ENCODE results near the gene TXNL4A. TPM values are rescaled to one million over a fixed set of nuclear protein-coding genes. Genes with fewer than 3 reads are reported as not detected.

TXNL4A gene
- total RNA-seq, 1 donor from 2014 or later = 40.1 TPM

DNA sequence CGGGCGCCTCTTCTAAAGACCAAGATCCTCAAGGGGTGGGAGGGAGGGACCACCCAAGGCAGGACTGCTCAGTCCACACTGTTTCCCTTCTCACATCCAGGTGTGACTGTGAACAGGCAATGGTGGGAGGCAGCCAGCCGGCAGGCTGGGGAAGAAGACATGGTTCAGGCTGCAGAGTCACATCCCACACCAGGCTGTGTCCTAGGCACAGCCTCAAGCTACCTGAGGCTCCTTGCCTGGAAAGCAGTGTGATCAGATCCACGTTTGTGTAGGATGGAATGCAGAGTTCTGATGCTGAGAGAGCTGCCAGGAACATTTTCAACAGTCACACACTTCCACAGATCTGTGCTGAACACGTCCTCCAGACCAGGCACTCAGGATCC is 53.3 kb downstream of the TXNL4A start:
- no peak for DNase-seq (ENCODE audit: low read depth)

DNA sequence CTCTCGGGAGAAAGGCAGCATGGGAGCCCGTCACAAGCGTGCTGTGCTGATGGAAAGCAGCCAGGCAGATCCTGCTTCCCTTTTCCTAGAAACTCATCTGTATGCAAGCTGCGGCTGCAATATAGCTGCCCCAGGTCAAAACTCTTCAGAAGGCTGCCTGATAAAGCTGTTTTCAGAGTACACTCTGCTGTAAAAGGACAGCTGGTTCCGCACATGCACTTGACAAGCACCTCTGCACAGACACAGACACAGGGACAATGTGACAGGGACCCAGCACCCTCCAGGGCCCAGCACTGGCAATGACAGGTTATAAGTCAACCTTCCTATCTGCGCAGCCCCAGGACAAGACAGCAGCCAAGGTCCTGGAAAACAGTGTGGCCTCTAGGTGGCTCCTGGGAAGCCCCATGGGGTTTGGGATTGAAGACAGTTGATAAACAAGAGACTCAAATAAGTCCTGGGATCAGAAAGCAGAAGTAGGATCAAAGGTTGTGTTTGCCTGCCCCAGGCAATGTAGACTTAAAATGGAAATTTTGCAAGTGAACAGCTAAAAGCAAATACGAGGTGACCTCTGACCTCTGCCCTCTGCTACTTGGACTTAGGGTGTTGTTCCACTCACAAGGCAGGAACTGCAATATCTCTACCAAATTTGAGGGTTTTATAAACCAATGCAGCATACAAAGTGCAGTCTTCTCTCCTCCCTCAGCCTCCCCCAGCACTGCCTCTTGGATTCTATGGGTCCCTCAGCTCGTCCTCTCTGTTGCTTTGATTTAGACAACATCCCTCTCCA is 53.9 kb downstream of the TXNL4A start:
- no peak for DNase-seq (ENCODE audit: low read depth)

DNA sequence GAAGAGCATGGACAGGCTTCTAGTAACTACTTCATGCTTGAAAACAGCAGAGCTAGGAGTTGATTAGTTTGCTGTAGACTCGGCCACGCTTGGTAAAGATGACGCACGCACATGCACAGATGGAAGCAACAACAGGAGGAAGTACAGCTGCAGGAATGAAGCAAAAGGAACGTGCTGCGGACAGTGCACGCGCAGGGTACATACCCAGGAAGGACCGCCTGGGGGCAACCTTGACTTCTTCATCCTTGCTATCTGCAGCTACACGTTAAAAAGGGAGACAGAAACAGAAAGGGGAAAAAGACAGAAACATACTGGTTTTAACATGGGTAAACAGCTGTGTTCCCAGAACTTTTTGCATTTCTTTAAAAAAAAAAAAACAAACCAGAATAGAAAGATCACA is 54.6 kb downstream of the TXNL4A start:
- DNase-seq (ENCODE audit: low read depth) = no peak

DNA sequence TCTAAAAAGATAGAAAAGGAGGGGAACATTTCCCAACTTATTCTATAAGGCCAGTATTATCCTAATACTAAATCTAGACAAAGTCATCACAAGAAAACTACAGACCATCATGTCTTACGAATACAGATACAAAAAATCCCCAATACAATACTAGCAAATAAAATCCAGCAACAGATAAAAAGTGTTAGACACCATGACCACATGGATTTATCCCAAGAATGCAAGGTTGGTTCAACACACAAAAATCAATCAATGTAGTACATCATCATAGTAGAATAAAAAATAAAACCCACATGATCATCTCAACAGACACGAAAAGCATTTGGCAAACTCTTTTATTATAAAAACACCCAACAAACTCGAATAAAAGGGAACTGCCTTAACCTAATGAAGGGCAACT is 55.5 kb downstream of the TXNL4A start:
- no peak for DNase-seq (ENCODE audit: low read depth)

DNA sequence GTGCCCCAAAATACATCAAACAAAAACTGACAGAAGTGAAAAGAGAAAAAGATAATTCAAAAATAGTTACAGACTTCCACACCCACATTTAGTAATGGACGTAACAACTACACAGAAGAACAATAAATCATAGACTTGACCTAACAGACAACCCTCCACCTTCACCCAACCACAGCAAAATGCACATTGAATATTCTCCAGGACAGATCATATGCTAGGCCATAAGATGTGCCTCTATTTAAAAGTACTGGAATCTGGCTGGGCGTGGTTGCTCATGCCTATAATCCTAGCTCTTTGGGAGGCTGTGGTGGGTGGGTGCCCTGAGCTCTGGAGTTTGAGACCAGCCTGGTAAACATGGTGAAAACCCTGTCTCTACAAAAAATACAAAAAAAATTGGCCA is 56.9 kb downstream of the TXNL4A start:
- DNase-seq (ENCODE audit: low read depth) = no peak

DNA sequence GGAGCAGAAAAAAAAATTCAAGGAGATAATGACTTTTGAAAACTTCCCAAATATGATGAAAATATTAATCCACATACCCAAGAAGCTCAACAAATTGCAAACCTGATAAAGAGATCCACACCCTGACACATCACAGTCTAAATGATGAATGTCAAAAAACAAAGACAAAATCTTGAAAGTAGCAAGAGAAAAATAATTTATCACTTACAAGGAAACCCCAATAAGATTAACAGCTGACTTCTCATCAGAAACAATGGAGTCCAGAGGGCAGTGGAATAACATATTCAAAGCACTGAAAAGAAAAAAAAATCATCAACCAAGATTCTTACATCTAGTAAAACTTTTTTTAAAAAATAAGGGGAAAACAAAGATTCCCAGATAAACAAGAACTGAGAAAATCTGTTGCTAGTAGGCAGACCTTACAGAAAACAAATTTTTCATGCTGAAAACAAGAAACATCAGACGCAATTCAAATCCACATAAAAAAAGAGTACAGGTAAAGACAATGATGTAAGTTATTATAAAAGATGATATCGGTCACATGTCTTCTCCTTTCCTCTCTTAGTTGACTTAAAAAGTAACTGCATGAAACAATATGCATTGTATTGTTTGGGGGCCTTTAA is 58.2 kb downstream of the TXNL4A start:
- DNase-seq (ENCODE audit: low read depth) = peak; percentile 43

DNA sequence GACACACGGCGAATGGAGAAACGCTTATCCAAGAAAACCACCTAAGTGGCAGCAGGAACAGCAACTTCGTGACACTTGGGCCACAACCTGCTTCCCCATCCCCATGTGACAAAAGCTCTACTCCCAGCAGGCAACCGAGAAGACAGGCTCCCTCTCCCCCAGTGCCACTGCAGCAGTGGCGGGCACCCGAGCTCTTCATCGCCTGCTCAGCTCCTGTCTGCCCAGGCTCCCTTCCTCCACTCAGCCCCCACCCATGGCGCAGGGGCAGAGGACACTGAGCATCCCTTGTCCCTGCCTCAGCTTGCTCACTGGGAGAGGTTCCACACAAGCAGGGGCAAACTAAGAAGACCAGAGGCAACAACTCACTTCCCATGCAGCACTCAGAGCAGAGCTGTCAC is 59.8 kb downstream of the TXNL4A start:
- DNase-seq (ENCODE audit: low read depth) = no peak

DNA sequence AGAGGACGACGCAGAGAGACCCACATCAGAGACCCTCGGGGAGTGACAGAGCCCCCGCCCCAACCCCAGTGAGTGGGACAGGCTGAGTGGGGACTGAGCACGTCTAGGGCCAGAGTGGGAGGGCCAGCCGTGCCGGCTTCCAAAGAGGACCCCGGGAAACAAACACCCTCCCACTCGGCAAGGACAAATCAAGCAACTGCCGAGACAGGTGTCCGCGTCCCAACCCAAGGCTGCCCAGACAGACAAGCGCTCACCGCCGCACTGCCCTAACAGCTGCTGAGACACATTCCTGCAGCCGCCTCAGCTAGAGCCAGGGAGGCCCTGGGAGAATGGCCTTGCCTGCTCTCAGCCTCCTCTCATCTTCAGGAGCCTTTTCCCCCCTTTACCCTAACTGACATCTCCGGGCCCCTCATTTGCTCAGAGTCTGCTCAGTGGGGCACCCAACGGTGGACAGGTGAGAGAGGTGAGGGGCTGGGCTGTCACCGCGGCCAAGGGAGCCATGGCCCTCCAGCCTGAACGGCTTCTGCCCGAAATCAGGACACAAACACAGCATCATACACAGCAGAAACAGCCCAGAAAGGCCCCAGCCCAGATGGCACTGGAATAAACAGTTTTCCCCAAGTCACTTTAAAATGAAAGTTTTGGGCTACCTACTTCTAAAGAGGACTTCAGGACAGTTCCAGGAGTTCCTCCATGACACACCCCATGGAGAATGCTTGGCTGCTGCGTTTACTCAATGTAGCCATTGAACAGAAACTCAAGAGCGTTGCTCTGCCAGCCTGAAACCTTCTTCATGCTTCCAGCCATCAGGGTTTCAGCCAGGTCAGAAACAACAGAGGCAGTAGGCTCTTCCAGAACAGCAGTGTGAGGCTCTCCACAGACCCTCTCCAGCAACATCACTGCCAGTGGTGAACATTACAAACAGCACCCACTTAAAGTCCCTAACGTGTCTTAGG is 60.5 kb downstream of the TXNL4A start:
- no peak for DNase-seq (ENCODE audit: low read depth)

DNA sequence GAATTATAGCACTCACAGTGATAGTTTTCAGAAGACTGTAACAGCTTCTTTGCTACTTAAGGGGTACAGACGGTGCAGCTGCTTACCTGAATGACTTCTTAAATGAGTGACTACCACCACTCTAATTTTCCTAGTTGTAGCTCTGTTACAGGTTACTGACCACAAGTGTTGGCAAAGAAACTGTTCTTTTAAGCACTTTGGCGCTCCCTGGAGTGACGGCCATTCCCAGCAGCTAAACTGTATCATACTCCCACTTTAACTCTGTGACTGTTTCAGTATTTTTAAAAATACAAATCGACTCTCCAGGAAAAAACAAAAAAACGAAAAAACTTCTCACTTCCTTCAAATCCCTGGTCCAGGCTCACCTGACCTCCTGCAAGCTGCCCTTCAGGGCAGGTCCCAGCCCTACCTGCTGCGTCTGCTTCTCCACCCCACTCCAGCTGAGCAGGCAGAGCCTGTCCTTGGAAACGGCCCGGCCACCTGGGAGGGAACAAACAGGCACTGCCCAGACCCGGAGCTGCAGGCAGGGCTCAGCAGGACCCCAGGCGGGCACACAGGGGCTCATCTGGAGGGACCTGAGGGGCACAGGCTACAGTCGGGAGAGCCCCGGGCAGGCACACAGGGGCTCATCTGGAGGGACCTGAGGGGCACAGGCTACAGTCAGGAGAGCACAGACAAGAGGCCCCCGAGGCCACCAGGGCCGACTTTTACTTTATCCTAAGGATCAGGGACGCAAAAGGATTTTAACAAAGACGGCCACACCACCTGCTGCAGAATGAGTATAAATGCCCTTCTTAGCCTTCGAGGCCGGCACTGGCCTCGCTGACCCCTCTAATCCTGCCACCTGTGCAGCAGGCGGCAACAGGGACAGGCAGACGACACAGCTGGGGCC is 61.4 kb downstream of the TXNL4A start:
- no peak for DNase-seq (ENCODE audit: low read depth)

DNA sequence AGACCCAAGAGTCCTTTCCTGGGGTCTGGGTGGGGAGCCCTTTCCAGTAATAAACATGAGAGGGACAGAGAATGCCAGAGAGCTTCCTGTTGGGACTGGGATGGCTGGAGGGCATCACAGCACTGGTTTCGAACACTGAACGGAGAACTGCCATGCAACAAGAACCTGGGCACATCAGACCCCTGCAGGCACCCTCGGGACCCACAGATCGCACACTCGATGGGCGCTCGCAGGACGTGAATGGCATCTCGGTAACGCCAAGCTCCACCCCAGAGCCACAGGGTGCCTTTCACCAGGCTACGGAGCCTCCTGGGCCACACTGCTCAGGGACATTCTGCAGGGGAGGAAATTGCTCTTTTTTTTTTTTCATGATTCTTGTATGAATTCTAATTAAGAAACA is 62.1 kb downstream of the TXNL4A start:
- no peak for DNase-seq (ENCODE audit: low read depth)

DNA sequence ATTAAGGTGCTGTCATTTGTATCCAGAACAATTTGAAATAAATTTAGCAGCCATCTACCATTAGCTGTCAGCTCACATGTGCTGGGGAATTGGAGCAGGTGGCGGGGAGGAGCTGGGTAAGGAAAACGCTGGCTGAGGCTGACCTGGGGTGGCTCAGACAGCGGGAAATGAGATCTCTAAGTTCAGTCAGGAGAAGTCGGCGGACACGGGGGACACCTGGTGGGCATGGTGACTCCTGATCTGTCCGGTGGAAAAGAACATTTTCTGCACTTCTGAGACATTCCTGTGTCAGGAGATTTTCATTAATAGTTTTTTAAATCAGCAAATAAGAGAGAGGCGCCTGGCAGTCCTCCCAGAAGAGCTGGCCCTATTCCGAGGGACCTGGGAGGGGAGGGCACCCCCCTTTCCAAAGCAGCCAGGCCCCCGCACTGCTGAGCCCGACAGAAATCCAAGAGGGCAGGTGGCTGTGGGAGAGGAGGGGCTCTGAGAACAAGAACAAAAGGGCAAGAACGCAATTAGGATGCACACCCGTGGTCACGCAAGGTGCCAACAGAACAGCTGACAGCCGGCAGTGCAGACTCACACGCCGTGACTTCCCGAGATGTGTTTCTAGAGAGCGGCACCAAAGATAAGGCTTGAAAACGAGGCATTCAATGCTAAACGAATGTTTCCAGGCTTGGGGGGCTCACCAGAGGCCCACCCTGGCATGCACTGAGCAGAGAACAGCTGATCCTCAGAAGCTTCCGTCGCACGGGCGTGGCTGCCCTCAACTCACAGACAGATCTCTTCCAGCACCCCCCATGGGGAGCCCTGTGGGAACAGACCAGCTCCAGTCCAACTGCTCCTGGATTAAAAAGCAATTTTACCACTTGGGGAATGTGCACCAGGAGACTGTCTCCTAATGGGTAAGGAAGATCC is 63.3 kb downstream of the TXNL4A start:
- no peak for DNase-seq (ENCODE audit: low read depth)

DNA sequence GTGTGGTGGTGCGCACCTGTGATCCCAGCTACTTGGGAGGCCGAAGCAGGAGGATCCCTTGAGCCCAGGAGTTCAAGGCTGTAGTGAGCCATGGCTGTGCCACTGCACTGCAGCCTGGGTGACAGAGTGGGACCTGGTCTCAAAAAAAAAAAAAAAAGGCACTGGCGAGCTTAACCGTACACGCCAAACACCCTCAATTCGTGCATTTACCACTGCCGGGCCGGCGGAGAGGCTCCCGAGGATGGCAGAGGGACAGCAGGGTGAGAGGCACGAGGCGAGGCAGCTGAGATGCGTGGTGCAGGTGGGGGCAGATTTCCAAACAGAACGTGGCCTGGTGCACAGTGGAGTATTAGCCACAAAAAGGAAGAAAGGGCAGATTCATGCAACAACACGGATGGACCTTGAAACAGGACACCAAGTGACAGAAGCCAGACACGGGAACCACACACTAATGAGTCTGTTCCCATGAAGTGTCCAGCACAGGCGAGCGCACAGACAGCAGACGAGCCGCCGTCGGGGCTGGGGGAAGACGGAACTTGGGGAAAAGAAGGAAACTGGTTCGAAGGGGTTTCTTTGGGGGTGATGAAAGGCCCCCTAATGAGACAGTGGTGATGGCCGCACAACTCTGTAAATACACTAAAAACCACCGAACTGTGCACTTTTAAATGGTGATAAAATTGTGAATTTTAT is 64.3 kb downstream of the TXNL4A start:
- no peak for DNase-seq (ENCODE audit: low read depth)

DNA sequence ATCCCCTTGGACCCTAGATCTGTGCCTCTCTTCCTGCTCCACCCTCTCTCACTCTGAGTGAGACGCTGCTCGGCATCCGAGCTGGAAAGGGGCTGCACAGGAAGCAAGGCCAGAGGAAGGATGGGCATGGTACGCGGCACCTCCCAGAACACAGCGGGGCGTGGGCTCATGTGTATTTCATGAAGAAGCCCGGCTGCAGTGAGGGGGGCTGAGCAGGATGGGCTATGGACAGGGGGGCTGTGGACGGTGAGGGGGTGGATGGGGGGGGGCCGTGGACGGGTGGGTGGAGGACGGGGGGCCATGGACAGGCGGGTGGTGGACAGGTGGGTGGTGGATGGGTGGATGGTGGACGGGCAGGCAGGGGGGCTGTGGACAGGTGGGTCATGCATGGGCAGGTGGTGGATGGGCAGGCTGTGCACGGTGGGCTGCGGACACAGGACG is 65.4 kb downstream of the TXNL4A start:
- DNase-seq (ENCODE audit: low read depth) = no peak

DNA sequence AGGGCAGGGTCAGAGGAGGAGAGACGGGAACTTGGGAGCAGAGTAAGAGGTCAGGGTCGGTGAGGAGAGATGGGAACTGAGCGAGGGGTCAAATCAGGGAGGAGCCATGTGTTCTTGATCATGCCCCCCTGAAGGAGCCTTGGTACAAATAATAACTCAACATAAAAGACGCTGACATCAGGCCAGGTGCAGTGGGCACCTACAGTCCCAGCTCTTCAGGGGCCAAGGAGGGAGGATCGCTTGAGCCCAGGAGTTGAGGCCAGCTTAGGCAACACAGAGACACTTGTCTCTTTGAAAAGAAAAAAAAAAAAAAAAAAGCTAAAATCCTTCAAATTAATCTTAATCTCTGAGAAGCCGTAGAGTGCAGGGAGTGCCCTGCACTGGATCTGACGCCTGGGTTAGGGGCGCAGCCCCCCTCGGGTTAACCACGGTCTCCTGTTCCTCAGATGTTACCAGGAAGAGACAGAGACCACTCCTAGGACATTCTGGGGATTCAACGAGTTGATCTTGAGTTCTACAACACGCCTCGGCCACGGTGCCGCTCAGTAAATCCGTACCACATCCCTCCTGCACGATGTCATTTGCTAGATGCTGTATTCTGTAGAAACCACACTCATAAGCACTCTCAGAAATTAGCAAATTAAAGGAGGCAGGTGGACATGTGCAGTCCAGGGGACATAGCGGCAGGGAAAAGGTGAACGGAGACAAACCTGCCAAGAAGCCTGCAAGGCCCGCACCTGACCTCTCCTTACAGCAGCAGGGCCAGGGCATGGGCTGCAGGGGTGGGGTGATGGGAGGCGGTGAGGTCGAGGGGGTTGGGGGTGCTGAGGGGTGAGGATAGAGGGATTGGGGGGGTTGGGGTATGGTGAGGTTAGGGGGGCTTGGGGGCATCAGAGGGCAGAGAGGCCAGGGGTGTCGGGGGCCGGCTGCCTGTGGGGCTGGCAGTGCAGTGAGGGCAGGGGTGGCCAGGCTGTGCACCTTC is 66.1 kb downstream of the TXNL4A start:
- no peak for DNase-seq (ENCODE audit: low read depth)
